PC-3 (cell line): Measurements from ENCODE around the gene SULF2. TPM values are rescaled to one million over a fixed set of nuclear protein-coding genes. Genes with fewer than 3 reads are reported as not detected.

Experiments
- ATAC-seq: fragments of 200-7000 bp; cut with Tn5 transposase; 2 replicates; pipeline ENCODE4 v1.9.1; 2020; ENCODE audit warnings: mild to moderate bottlenecking, moderate library complexity
- BruUV-seq: library from RNA; stranded (reverse); fragments of 400-500 nt; replicated peaks from 2 replicates; lab custom pipeline; 2021; lab: Mats Ljungman, UMichigan
- CTCF ChIA-PET: fragments of 300-600 bp; sonication (Branson Sonifier 250); formaldehyde crosslinking; loops from one replicate; lab custom pipeline; 2022; ENCODE audit warnings: antibody characterized with exemption; lab: Charles Lee
- POLR2A ChIA-PET: fragments of 300-600 bp; sonication (Branson Sonifier 250); formaldehyde crosslinking; loops from one replicate; lab custom pipeline; 2022; ENCODE audit warnings: antibody characterized with exemption; ENCODE audit not compliant: unreplicated experiment; lab: Charles Lee
- DNase-seq: peaks from one replicate; pipeline ENCODE4 v3.0.0-alpha.2; 2015
- H2AFZ ChIP-seq: fragments of 300-600 bp; sonication (generic); 2 replicates; pipeline ENCODE4 v1.6.0; 2016; ENCODE audit warnings: antibody characterized with exemption, low read length
- H3F3A ChIP-seq: fragments of 300-600 bp; sonication (generic); one replicate; pipeline ENCODE4 v1.6.0; 2017; ENCODE audit warnings: antibody characterized with exemption, low read length, control low read depth, mild to moderate bottlenecking; ENCODE audit not compliant: unreplicated experiment
- H3K27ac ChIP-seq: fragments of 300-600 bp; sonication (generic); 2 replicates; pipeline ENCODE4 v1.5.1; 2016; ENCODE audit warnings: mild to moderate bottlenecking, low read length
- H3K27me3 ChIP-seq: fragments of 300-600 bp; sonication (generic); 2 replicates; pipeline ENCODE4 v1.6.1; 2016; ENCODE audit warnings: low read length, mixed read lengths
- H3K36me3 ChIP-seq: fragments of 300-600 bp; sonication (generic); 2 replicates; pipeline ENCODE4 v1.6.1; 2016; ENCODE audit warnings: low read depth, mixed run types, low read length, mixed read lengths
- H3K4me1 ChIP-seq: fragments of 300-600 bp; sonication (generic); 2 replicates; pipeline ENCODE4 v1.5.1; 2016; ENCODE audit warnings: low read length; ENCODE audit not compliant: insufficient read depth
- H3K4me2 ChIP-seq: fragments of 300-600 bp; sonication (generic); 2 replicates; pipeline ENCODE4 v1.6.0; 2016; ENCODE audit warnings: low read length
- H3K4me3 ChIP-seq: fragments of 300-600 bp; sonication (generic); 2 replicates; pipeline ENCODE4 v1.5.1; 2016; ENCODE audit warnings: mild to moderate bottlenecking, low read length, mixed read lengths
- H3K79me2 ChIP-seq: fragments of 300-600 bp; sonication (generic); 2 replicates; pipeline ENCODE4 v1.6.1; 2017; ENCODE audit warnings: low read length, mixed read lengths
- H3K9ac ChIP-seq: fragments of 300-600 bp; sonication (generic); 2 replicates; pipeline ENCODE4 v1.6.0; 2016; ENCODE audit warnings: mild to moderate bottlenecking, low read length
- H3K9me2 ChIP-seq: fragments of 300-600 bp; sonication (generic); replicated peaks from 2 replicates; pipeline ENCODE4 v1.6.1; 2016; ENCODE audit warnings: mixed run types, low read length, mixed read lengths
- H3K9me3 ChIP-seq: fragments of 300-600 bp; sonication (generic); 2 replicates; pipeline ENCODE4 v1.6.1; 2016; ENCODE audit warnings: low read length, mixed read lengths
- H4K20me1 ChIP-seq: fragments of 300-600 bp; sonication (generic); 2 replicates; pipeline ENCODE4 v1.6.1; 2016; ENCODE audit warnings: low read length, mixed read lengths
- CTCF ChIP-seq: fragments of 300-600 bp; sonication (generic); conservative IDR thresholded peaks from 2 replicates; pipeline ENCODE4 v1.5.1; 2017; ENCODE audit warnings: antibody characterized with exemption, low read depth, mild to moderate bottlenecking, low read length
- EZH2 ChIP-seq: fragments of 300-600 bp; sonication (generic); IDR thresholded peaks from one replicate; pipeline ENCODE4 v1.6.1; 2017; ENCODE audit warnings: antibody characterized with exemption, mild to moderate bottlenecking, low read length; ENCODE audit not compliant: unreplicated experiment
- EZH2phosphoT487 ChIP-seq: fragments of 300-600 bp; sonication (generic); IDR thresholded peaks from 2 replicates; pipeline ENCODE4 v1.6.1; 2018; ENCODE audit warnings: mild to moderate bottlenecking, antibody characterized with exemption, low read length, borderline replicate concordance
- intact Hi-C: fragments of 100-400 bp; cut with micrococcal nuclease; formaldehyde crosslinking; loops from 2 replicates; pipeline ENCODE4 v1.9.0; 2023
- total RNA-seq: library from RNA; depleted of rRNA; stranded (reverse); fragments of >200 nt; gene quantifications from 2 replicates; pipeline ENCODE4 v1.2.3, GENCODE V29; 2014

SULF2 gene
- total RNA-seq, 1 experiment from 2014 or later = 340 TPM

- TF ChIP-seq EZH2 (no peak), CTCF (no peak), EZH2phosphoT487 (no peak)
- peak overlapping the region; percentile 70 for H3K4me2 ChIP-seq
- intact Hi-C loops = loop anchor here (1.0 to 10.0 kb wide), 4 partner anchors 8 to 107 kb away; no protein-coding TSS in a partner anchor
- peak overlapping the region; percentile 74 for H3K9ac ChIP-seq
- ATAC-seq = peak; percentile 73
- H3K79me2 ChIP-seq = no peaks in the 10 kb centered on the region
- peaks cover 10% of the 10 kb centered on the region for H3F3A ChIP-seq
- no peaks in the 10 kb centered on the region for H3K9me3 ChIP-seq
- peaks cover 59% of the 10 kb centered on the region for H3K4me1 ChIP-seq
- no peaks in the 10 kb centered on the region for H3K27me3 ChIP-seq
- H3K27ac ChIP-seq = peak overlapping the region; percentile 95
- peak overlapping the region; percentile 58 for H2AFZ ChIP-seq
- peak; percentile 97 for DNase-seq
- POLR2A ChIA-PET = interaction anchor here (0.7 to 1.1 kb wide), 2 partner anchors 8 to 175 kb away, joined by 3 to 4 read pairs; no protein-coding TSS in a partner anchor
- H3K36me3 ChIP-seq = no peaks in the 10 kb centered on the region
- no peaks in the 10 kb centered on the region for H4K20me1 ChIP-seq
- peak overlapping the region; percentile 34 for H3K4me3 ChIP-seq
- CTCF ChIA-PET = no interaction called here
- BruUV-seq = no TSS peak
- H3K9me2 ChIP-seq = no peaks in the 10 kb centered on the region
Observed at GRCh38 chr20:47817573-47817972, 32.3 kb upstream of the SULF2 start.

- H3K9me2 ChIP-seq = no peaks in the 10 kb centered on the region
- peak overlapping the region; percentile 95 for H3K27ac ChIP-seq
- POLR2A ChIA-PET = interaction anchor here (1.1 kb wide), 1 partner anchor 7 kb away, joined by 4 read pairs; no protein-coding TSS in a partner anchor
- DNase-seq (no peak), ATAC-seq (peak; percentile 2; the same call in 1 of the 2 replicates)
- H3K9ac ChIP-seq = peak overlapping the region; percentile 62
- CTCF ChIA-PET = no interaction called here
- no peaks in the 10 kb centered on the region for H4K20me1 ChIP-seq
- no peaks in the 10 kb centered on the region for H3K27me3 ChIP-seq
- TF ChIP-seq EZH2phosphoT487 = no peak
- no peak for TF ChIP-seq CTCF
- TF ChIP-seq EZH2 = no peak
- no peaks in the 10 kb centered on the region for H3K36me3 ChIP-seq
- H3F3A ChIP-seq = peaks cover 10% of the 10 kb centered on the region
- H3K4me3 ChIP-seq = no peak overlapping the region
- intact Hi-C loops = loop anchor here (1.0 to 10.0 kb wide), 4 partner anchors 7 to 108 kb away; no protein-coding TSS in a partner anchor
- H2AFZ ChIP-seq = no peak overlapping the region
- H3K4me2 ChIP-seq = peak overlapping the region; percentile 66
- TSS peak; percentile 78 for BruUV-seq
- H3K9me3 ChIP-seq = no peaks in the 10 kb centered on the region
- no peaks in the 10 kb centered on the region for H3K79me2 ChIP-seq
- H3K4me1 ChIP-seq = peaks cover 56% of the 10 kb centered on the region
Observed at GRCh38 chr20:47816487-47817451, 31.5 kb upstream of the SULF2 start.
